ENCODE data around the gene RC3H1.

Gene RC3H1

DNA sequence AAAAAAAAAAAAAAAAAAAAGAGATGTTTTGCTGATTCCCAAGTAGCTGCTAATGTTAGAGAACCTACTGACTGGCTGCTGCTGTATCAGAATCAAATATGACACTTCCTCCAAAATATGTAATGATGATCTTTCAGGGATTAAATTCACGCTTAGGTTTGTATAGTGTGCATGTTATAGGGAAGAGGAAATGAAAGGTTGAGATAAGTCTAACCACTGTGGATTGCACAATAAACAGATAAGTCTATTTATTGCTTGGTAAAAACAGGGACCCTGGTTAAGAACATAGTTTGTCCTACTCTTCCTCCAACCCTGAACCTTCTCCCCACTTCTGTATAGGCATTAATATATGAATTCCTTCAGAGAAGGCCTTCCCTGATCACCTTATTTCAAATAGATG is 13.2 kb downstream of the RC3H1 start:
- H3K27me3 ChIP-seq (ENCODE audit: insufficient read depth, low read length): no peaks in the 10 kb centered on the region
- no peak overlapping the region for H3K14ac ChIP-seq (ENCODE audit: low read length)
- no peak overlapping the region for H3K4me3 ChIP-seq (ENCODE audit: low read depth, low read length)
- H2AK5ac ChIP-seq (ENCODE audit: low read length): no peak overlapping the region
- no peak overlapping the region for H3K27ac ChIP-seq (ENCODE audit: low read depth, low read length)
- H3K36me3 ChIP-seq (ENCODE audit: control insufficient read depth in 1 of 2, insufficient read depth in 2 of 2, low read length in 2 of 2): peaks cover 0 to 6% of the 10 kb centered on the region in 2 experiments
- no peak overlapping the region for H3K18ac ChIP-seq (ENCODE audit: low read length)
- H3K9ac ChIP-seq (ENCODE audit: low read length): no peak overlapping the region
- H3K4me1 ChIP-seq (ENCODE audit: control insufficient read depth in 1 of 2, insufficient read depth in 2 of 2, low read length in 2 of 2): no peaks in the 10 kb centered on the region
- no peak overlapping the region for H4K8ac ChIP-seq (ENCODE audit: low read depth, low read length)
- no peak overlapping the region for H2BK12ac ChIP-seq (ENCODE audit: low read length)
- no peak overlapping the region for H3K4ac ChIP-seq (ENCODE audit: low read depth, low read length)
- H3K79me2 ChIP-seq (ENCODE audit: control insufficient read depth, insufficient read depth, low read length, poor library complexity): peaks cover 6% of the 10 kb centered on the region
- DNase-seq: no peak
- H2AFZ ChIP-seq (ENCODE audit: insufficient read depth, low read length, poor library complexity): no peak overlapping the region
- no peak overlapping the region for H4K12ac ChIP-seq (ENCODE audit: low read depth, low read length)
- H3K9me3 ChIP-seq (ENCODE audit: insufficient read depth, low read depth, low read length): no peaks in the 10 kb centered on the region
- H3K23ac ChIP-seq (ENCODE audit: low read length): no peak overlapping the region
- H3K79me1 ChIP-seq (ENCODE audit: low read length): no peaks in the 10 kb centered on the region
- no CpG with 5 or more reads among the region's 1 CpG for WGBS (ENCODE audit: extremely low coverage, insufficient coverage, insufficient read length)
- H3K4me2 ChIP-seq (ENCODE audit: low read length): no peak overlapping the region
- H2BK120ac ChIP-seq (ENCODE audit: insufficient read depth, low read length, poor library complexity): no peak overlapping the region
- no peak overlapping the region for H4K91ac ChIP-seq (ENCODE audit: low read depth, low read length)
- no peak overlapping the region for H2BK5ac ChIP-seq (ENCODE audit: low read depth, low read length, poor library complexity)

GRCh38 chr1:174008269-174008668 is 13.9 kb downstream of the RC3H1 start:
- H3K27ac ChIP-seq (ENCODE audit: low read depth, low read length): no peak overlapping the region
- no peak overlapping the region for H3K18ac ChIP-seq (ENCODE audit: low read length)
- no peak overlapping the region for H4K8ac ChIP-seq (ENCODE audit: low read depth, low read length)
- no peak overlapping the region for H3K4me3 ChIP-seq (ENCODE audit: low read depth, low read length)
- H3K79me1 ChIP-seq (ENCODE audit: low read length): no peaks in the 10 kb centered on the region
- peak in 1 of 2 donors; percentile 2 for DNase-seq
- no peaks in the 10 kb centered on the region for H3K9me3 ChIP-seq (ENCODE audit: insufficient read depth, low read depth, low read length)
- peaks cover 0 to 6% of the 10 kb centered on the region in 2 experiments for H3K36me3 ChIP-seq (ENCODE audit: control insufficient read depth in 1 of 2, insufficient read depth in 2 of 2, low read length in 2 of 2)
- H4K91ac ChIP-seq (ENCODE audit: low read depth, low read length): no peak overlapping the region
- no CpG with 5 or more reads among the region's 2 CpGs for WGBS (ENCODE audit: extremely low coverage, insufficient coverage, insufficient read length)
- H3K4me2 ChIP-seq (ENCODE audit: low read length): no peak overlapping the region
- H2BK5ac ChIP-seq (ENCODE audit: low read depth, low read length, poor library complexity): no peak overlapping the region
- H4K12ac ChIP-seq (ENCODE audit: low read depth, low read length): no peak overlapping the region
- no peak overlapping the region for H3K9ac ChIP-seq (ENCODE audit: low read length)
- no peaks in the 10 kb centered on the region for H3K27me3 ChIP-seq (ENCODE audit: insufficient read depth, low read length)
- H2AFZ ChIP-seq (ENCODE audit: insufficient read depth, low read length, poor library complexity): no peak overlapping the region
- H3K79me2 ChIP-seq (ENCODE audit: control insufficient read depth, insufficient read depth, low read length, poor library complexity): peaks cover 6% of the 10 kb centered on the region
- H2BK120ac ChIP-seq (ENCODE audit: insufficient read depth, low read length, poor library complexity): no peak overlapping the region
- H3K4me1 ChIP-seq (ENCODE audit: control insufficient read depth in 1 of 2, insufficient read depth in 2 of 2, low read length in 2 of 2): no peaks in the 10 kb centered on the region
- H2BK12ac ChIP-seq (ENCODE audit: low read length): no peak overlapping the region
- H3K14ac ChIP-seq (ENCODE audit: low read length): no peak overlapping the region
- H3K23ac ChIP-seq (ENCODE audit: low read length): no peak overlapping the region
- no peak overlapping the region for H2AK5ac ChIP-seq (ENCODE audit: low read length)
- H3K4ac ChIP-seq (ENCODE audit: low read depth, low read length): no peak overlapping the region

DNA sequence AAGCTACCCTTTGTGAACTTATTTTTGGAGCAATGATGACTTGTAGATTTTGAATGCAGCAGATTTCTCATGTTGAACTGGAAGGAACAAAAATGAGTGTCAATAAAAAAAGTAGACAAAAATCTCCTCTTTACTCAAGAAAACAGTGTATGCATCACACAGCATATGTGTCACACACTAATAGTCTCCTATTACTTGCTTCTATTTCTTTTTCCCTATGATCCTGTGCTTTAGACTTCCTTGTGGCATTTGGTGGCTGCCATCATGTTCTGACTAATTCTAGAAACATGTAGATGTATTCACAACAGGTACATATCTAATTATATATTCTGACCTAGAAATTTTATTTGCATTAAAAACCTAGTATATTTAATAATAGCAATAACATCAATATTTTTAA is 14.3 kb downstream of the RC3H1 start:
- H2BK5ac ChIP-seq (ENCODE audit: low read depth, low read length, poor library complexity): no peak overlapping the region
- no peak overlapping the region for H3K4me2 ChIP-seq (ENCODE audit: low read length)
- no peak overlapping the region for H3K23ac ChIP-seq (ENCODE audit: low read length)

GRCh38 chr1:174005032-174005431 is 17.1 kb downstream of the RC3H1 start:
- no peaks in the 10 kb centered on the region for H3K36me3 ChIP-seq (ENCODE audit: control insufficient read depth in 1 of 2, insufficient read depth in 2 of 2, low read length in 2 of 2)
- DNase-seq: no peak
- H3K79me2 ChIP-seq (ENCODE audit: control insufficient read depth, insufficient read depth, low read length, poor library complexity): peaks cover 3% of the 10 kb centered on the region
- no peak overlapping the region for H3K4me3 ChIP-seq (ENCODE audit: low read depth, low read length)
- no peak overlapping the region for H4K12ac ChIP-seq (ENCODE audit: low read depth, low read length)
- no peak overlapping the region for H2BK12ac ChIP-seq (ENCODE audit: low read length)
- no peak overlapping the region for H2AFZ ChIP-seq (ENCODE audit: insufficient read depth, low read length, poor library complexity)
- H3K27ac ChIP-seq (ENCODE audit: low read depth, low read length): no peak overlapping the region
- no CpG with 5 or more reads among the region's 2 CpGs for WGBS (ENCODE audit: extremely low coverage, insufficient coverage, insufficient read length)
- H2BK5ac ChIP-seq (ENCODE audit: low read depth, low read length, poor library complexity): no peak overlapping the region
- H3K79me1 ChIP-seq (ENCODE audit: low read length): no peaks in the 10 kb centered on the region
- no peak overlapping the region for H3K14ac ChIP-seq (ENCODE audit: low read length)
- H3K9ac ChIP-seq (ENCODE audit: low read length): no peak overlapping the region
- peak overlapping the region; percentile 75 for H3K4ac ChIP-seq (ENCODE audit: low read depth, low read length)
- no peaks in the 10 kb centered on the region for H3K9me3 ChIP-seq (ENCODE audit: insufficient read depth, low read depth, low read length)
- H3K4me2 ChIP-seq (ENCODE audit: low read length): no peak overlapping the region
- H3K18ac ChIP-seq (ENCODE audit: low read length): no peak overlapping the region
- H3K4me1 ChIP-seq (ENCODE audit: control insufficient read depth in 1 of 2, insufficient read depth in 2 of 2, low read length in 2 of 2): no peaks in the 10 kb centered on the region
- no peak overlapping the region for H4K8ac ChIP-seq (ENCODE audit: low read depth, low read length)
- H3K23ac ChIP-seq (ENCODE audit: low read length): no peak overlapping the region
- H2AK5ac ChIP-seq (ENCODE audit: low read length): no peak overlapping the region
- H4K91ac ChIP-seq (ENCODE audit: low read depth, low read length): no peak overlapping the region
- H3K27me3 ChIP-seq (ENCODE audit: insufficient read depth, low read length): no peaks in the 10 kb centered on the region
- H2BK120ac ChIP-seq (ENCODE audit: insufficient read depth, low read length, poor library complexity): no peak overlapping the region

More for the DNA sequence above, 14.3 kb downstream of the RC3H1 start:
- peak in 1 of 2 donors; percentile 46 for DNase-seq
- Histone ChIP-seq H3K14ac (ENCODE audit: low read length) (no peak overlapping the region), H3K9ac (ENCODE audit: low read length) (no peak overlapping the region), H3K4me1 (ENCODE audit: control insufficient read depth in 1 of 2, insufficient read depth in 2 of 2, low read length in 2 of 2) (no peaks in the 10 kb centered on the region), H4K91ac (ENCODE audit: low read depth, low read length) (no peak overlapping the region), H3K79me1 (ENCODE audit: low read length) (no peaks in the 10 kb centered on the region), H3K4me3 (ENCODE audit: low read depth, low read length) (no peak overlapping the region), H3K79me2 (ENCODE audit: control insufficient read depth, insufficient read depth, low read length, poor library complexity) (peaks cover 6% of the 10 kb centered on the region), H4K12ac (ENCODE audit: low read depth, low read length) (no peak overlapping the region), H3K18ac (ENCODE audit: low read length) (no peak overlapping the region), H3K9me3 (ENCODE audit: insufficient read depth, low read depth, low read length) (no peaks in the 10 kb centered on the region), H2AK5ac (ENCODE audit: low read length) (no peak overlapping the region), H4K8ac (ENCODE audit: low read depth, low read length) (no peak overlapping the region), H3K4ac (ENCODE audit: low read depth, low read length) (no peak overlapping the region), H3K36me3 (ENCODE audit: control insufficient read depth in 1 of 2, insufficient read depth in 2 of 2, low read length in 2 of 2) (peaks cover 0 to 6% of the 10 kb centered on the region in 2 experiments), H3K27me3 (ENCODE audit: insufficient read depth, low read length) (no peaks in the 10 kb centered on the region), H2BK12ac (ENCODE audit: low read length) (no peak overlapping the region), H2BK120ac (ENCODE audit: insufficient read depth, low read length, poor library complexity) (no peak overlapping the region), H2AFZ (ENCODE audit: insufficient read depth, low read length, poor library complexity) (no peak overlapping the region), H3K27ac (ENCODE audit: low read depth, low read length) (no peak overlapping the region)
